ENCODE results near the gene CABLES2.
A peak's percentile ranks its signal among the peaks of the same experiment; 100 is the strongest.

CABLES2 gene, protein sequence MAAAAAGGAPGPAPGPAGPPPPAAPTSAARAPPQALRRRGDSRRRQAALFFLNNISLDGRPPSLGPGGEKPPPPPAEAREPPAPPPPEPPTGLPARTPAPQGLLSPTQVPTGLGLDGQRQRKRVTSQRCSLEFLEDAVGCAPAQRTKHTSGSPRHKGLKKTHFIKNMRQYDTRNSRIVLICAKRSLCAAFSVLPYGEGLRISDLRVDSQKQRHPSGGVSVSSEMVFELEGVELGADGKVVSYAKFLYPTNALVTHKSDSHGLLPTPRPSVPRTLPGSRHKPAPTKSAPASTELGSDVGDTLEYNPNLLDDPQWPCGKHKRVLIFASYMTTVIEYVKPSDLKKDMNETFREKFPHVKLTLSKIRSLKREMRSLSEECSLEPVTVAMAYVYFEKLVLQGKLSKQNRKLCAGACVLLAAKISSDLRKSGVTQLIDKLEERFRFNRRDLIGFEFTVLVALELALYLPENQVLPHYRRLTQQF

DNA sequence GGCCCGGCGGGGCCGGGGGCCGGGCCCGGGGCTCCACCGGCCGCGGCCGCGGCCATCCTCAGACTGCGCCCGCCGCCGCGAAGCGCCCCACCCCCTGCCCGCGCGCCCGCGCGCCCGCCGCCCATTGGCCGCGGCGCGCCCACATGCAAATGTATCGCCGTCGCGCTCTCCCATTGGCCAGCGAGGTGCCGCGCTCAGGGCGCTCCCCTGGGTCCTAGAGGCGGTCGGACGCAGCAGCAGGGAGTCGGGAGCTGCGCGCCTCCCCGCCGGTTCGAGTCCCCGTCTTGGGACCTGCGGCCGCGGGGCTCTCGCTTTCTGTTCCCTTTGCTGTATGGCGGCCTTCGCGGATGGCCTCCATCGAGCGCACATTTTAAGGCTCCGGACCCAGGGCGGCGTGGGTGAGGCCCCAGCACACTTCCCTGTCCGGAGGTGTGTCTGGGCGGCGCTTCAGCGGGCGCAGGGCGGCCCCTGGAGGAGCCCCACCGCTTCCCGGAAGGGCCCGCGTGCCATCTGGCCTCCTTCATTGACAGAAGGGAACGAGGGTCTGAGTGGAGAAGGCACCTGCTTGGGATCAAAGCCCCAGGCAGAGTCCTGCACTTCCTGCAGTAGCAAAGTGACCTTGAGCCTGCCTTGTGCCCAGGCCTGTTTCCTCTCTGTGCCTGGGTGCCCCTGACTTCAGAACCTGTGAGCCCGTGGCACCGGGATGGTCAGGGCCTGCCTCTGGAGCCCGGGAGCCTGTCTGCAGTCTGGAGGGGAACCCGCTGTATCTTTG is at the start of gene CABLES2:
CABLES2 (minus strand) TSS at position 65 of the 772 bp plus-strand sequence; CDS start at position 56, 9 bp downstream.
- peak; percentile 75 for DNase-seq

DNA sequence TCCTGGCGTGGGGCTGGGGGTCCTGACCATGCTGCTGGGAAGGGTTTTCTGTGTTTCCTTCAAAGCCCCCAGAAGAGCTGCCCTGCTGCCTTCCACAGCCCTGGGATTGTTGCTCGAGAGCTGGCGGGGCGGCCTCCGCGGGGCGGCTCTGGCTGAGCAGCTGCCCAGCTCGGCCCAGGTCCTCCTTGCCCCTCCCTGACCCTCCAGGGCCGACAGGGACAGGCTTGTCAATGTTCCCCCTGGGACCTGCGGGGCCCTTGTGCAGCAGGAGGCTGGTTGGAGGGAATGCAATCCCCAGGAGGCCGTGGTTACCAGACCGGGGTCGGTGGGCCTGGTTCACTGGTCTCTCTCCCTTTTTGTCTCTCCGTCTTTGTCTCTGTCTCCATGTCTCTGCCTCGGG is 48.8 kb upstream of the CABLES2 start:
- DNase-seq: no peak

DNA sequence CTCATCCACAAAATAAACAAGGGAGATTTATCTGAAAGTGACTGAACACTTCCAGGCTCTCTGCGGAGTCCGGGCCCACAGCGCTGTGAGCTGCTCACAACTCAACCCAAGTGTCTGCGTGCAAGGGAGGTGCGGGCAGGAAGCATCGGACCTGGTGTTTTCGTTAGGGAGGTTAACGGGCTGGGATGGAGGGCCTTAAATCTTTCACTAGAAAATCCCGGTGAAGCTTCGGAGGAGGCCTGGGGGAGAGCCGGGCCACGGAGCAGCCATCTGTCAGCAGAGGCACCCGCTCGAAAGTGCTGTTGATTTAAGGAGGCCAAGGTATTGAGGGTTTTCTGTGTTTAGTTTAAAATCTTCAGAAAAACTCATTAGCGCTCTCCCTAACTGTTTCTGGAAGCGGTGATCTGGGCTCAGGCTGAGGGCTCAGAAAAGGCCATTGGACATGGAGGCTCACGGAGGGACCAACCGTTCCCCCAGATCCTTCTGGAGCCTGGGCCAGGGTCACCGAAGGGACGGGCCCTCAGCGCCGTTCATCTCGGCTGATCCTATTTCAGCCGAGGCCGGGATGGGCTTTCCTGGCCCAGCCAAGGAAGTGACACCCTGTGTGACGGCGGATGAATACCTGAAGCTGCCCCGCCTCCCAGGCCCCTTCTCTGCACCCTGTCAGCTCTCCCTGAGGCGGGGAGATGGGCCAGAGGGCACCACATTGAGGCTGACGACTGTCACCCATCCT is 48.0 kb upstream of the CABLES2 start:
- DNase-seq: no peak

DNA sequence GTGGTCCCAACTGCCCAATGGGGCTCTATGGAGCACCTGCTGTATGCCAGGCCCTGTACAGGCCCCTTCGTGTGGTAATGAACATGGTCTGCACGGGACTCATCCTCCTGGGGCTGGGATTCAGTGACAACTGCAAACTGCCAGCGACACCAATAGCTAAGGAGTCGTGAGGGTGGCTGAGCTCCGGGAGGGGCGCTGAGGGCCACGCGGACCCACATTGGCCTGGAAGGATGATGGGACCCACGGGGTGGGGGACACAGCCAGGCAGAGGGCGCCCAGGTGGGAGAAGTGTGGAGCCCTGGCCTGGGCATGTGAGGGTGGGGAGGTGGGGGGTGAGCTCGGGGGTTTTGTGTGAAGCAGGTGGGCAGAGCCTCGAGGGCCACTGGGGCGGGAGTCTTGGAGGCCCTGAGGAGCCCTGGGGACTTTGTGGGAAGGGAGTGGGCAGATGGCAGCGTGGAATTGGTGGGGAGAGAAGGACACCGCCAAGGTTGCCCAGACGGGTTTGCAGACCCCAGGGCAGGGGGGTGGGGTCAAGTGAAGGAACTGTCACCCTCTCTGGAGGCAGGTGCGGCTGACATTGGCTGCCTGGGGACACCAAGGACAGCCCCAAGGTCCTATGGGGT is 46.2 kb upstream of the CABLES2 start:
- no peak for DNase-seq

DNA sequence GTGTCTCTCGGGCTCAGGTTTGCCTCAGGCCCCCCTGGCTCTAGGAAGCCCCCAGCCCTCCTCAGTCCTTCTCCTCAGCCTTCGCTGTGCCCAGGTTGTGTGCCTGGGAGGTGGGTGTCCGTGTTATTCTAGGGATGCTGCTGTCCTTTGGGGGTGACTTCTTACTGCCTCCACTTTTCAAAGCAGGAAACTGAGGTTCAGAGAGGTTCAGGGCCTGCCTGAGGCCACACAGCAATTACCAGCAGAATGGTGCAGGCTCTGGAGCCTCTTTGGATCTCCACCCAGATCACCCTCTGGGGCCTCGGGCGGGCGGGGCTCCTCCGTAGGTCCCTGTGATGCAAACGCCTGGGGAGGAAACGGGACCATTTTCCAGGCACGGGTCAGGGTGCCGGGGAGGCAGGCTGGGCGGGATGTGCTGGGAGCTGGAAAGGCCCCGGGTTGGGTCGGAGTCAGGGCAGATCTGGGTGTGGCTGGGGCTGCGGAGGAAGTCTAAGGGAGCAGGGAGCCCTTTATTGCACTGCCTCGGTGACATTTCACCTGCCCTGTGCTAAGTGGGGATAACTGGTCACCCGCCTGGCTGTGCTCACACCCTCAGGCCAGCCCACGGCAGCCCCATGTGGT is 45.5 kb upstream of the CABLES2 start:
- DNase-seq: no peak

DNA sequence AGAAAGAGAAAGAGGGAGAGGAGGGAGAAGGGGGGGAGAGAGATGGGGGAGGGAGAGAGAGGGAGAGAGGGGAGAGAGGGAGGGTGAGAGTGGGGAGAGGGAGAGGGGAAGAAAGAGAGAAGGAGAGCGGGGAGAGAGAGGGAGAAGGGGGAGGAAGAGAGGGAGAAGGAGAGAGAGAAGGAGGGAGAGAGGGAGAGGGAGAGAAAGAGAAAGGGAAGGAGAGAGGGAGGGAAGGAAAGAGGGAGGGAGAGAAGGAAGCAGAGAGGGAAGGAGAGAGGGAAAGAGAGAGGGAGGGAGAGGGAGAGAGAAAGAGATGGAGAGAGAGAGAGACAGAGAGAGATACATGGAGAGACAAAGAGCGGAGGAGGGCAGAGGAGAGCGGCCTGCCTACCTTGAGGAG is 44.9 kb upstream of the CABLES2 start:
- no peak for DNase-seq

DNA sequence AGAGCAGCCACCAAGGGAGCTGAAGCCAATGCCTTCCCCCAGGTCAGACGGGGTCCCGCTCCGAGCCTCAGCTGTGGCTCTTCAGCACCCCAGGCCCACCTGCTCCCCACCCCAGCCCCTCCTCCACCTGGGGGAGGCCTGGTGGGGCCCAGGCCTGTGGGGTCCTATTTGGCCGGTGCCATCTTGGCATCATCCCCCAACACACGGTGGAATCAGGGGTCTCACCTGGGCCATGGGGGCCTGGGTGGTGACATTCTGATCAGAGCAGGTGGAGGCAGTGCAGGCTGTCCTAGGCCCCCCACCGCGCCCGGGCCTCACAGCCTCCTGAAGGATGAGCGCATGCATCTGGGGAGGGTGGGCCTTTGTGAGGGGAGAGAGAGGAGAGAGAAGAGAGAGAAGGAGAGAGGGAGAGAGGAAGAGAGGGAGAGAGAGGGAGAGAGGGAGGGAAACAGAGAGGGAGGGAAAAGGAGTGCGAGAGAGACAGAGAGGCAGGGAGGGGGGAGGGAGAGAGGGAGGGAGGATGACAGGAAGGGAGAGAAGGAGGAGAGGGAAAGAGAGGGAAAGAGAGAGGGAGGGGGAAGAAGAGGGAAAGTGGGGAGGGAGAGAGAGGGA is 44.2 kb upstream of the CABLES2 start:
- DNase-seq: no peak

DNA sequence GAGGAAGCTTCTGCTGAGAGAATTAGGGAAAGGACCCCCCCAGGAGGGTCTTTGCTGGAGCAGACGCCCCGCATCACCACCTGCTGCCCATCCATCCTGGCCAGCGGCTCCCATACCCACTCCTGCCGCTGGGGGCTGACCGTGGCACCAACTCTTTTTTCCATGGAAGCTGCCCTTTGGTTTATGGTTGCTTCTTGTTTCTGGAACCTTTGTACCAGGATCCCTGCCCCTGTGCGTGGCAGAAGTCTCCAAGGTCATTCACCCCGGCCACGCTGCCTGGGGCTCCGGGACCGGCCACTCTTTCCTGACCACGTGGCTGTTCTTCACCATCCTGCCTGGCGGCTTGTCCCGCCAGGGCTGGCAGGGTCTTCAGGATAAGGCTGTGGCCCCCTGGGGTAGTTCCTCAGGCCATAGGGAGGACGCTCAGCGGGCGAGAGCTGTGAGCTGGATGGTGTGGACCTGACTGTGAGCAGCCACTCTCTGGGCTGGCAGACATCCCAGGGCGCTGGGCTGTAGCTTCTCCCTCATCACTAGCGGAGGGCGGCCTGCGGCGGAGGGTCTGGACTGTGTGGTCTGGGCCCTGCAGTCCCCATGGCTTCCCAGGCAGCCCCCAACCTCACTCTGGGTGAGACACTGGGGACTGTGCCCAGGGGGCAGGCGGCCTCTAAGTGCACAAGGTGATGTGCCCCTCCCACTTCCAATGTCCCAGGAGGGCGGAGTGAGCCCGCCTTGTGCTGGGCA is 43.0 kb upstream of the CABLES2 start:
- no peak for DNase-seq

DNA sequence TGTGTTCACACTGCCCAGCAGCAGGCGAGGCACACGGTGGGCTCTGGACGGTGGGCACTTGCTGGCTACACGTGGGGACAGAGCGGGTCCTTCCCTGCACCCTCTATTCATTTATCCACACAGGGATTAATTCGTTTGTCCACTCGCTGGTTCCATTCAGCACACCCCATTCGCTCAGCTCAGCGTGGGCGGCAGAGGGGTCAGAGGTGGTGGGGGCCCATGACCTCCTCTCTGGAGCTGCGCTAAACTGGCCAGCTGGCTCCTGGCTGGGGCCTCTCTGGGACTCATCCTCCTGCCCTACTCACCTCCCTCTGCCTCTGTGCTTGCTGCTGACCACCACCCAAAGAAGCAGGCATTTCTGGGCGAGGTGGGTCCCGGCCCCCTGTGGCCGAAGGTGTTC is 41.7 kb upstream of the CABLES2 start:
- no peak for DNase-seq

DNA sequence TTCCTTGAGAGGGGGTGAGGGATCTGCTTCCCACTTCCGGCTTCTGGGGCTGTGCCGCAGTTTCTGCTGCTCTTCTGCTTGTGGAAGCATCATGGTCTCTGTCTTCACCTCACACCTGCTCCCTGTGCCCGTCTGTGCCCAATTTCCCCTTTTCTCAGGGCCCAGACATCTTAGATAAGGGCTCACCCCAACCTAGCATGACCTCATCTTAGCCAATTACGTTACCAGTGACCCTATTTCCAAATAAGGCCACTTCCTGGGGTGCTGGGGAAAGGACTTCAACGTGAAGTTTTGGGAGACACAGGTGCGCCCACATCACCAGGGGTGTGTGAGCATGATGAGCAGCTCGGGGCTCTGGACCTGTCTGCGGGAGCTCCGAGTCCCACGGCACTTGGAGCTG is 41.0 kb upstream of the CABLES2 start:
- DNase-seq: no peak

DNA sequence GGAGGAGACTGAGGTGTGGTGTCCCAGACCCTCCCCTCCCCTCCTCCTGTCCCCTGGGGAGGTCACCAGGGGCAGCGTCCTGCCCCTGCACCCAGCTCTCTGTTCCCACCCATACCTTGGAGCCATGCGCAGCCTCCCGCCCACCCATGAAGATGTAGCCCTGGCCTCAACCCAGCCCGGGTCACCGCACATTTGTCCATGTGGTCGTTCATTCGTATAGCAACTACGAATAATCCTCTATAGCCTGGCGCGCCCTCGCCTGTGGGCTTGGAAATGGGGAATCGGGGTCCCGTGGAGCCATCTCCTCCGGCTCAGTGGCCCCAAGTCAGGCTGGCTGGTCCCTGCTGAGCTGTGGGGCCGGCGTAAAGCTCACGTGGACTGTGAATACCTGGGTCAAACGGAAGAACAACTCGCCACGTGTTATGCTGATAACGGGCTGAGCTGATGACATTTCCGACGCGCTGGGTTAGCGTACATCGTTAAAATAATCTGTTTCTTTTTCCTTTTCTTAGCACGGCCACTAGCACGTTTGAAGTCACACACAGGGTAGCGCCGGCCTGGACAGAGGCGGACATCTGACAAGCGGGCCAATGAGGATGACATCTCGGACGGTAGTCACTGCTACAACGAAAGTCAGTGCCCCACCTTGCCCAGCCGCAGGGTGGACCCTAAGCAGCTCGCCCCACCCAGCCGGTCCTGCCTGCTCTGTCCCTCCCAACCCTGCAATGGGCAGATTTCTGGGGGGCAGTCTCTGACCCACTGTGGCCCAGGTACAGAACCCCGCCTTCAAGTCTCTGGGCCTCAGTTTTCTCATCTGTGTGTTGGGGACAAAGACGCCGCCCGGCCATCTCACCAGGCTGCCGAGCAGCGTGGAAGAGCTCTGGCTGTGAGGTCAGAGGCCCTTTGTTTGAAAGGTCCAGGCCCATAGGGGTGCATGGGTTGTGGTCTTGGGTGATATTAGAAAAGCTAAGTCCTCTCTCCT is 40.1 kb upstream of the CABLES2 start:
- DNase-seq: no peak

DNA sequence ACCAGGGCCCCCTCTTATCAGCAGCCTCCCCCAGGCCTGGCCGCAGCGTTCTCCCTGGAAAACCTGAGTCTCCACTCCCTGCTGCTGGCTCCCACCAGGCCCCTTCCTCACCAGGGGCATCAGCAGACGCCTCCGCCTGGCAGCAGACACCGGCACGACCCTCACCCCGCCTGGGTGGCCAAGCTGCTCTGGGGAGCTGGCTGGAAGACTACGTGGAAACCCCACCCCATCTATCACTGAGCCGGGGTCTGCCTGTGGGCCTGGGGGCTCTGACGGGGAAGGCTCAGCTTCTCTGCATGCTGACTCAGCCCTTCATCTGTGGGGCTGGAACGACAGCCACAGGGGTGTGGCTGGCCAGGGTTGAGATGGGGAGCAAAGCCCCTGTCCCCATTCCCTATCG is 39.4 kb upstream of the CABLES2 start:
- no peak for DNase-seq

DNA sequence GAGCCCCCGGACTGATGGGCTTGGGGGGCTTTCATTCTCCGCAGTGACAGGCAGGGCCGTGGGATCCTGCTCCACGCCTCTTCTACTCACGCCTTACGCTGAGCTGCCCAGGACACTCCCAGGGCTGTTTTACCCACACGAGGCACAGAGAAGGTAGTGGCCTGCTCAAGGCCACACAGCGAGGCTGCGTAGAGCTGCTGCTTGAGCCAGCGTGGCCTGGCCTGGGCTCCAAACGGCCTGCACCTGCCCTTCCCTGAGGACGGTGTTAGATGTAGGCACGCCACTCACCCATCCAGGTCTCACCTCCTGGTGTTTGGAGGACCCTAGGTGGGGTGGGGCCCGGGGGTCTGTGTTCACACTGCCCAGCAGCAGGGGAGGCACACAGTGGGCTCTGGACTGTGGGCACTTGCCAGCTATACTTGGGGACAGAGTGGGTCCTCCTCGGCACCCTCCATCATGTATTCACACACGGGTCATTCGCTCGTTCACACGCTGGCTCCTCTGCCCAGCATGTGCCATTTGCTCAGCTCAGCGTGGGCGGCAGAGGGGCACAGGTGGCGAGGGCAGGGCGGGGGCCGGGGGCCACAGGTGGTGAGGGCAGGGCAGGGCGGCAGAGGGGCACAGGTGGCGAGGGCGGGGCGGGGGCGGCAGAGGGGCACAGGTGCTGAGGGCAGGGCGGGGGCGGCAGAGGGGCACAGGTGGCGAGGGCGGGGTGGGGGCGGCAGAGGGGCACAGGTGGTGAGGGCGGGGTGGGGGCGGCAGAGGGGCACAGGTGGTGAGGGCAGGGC is 38.7 kb upstream of the CABLES2 start:
- DNase-seq: no peak

DNA sequence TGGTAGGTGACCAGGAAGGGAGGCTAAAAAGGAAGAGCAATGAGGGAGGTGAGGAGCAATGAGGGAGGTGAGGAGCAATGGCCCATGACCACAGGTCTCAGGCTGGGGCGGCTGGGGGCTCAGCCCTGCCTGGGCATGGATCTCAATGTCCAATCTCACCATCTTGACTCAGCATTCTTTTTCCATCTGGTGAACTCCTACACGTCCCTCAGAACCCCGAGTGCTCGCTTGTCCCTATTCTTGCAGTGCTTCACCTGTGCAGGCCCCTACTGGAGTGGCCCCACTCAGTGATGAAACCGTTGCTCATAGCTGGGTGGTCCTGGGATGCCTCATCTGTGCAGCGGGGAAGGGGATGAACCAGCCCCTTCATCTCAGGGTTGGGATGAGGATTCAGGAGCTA is 37.2 kb upstream of the CABLES2 start:
- DNase-seq: no peak

DNA sequence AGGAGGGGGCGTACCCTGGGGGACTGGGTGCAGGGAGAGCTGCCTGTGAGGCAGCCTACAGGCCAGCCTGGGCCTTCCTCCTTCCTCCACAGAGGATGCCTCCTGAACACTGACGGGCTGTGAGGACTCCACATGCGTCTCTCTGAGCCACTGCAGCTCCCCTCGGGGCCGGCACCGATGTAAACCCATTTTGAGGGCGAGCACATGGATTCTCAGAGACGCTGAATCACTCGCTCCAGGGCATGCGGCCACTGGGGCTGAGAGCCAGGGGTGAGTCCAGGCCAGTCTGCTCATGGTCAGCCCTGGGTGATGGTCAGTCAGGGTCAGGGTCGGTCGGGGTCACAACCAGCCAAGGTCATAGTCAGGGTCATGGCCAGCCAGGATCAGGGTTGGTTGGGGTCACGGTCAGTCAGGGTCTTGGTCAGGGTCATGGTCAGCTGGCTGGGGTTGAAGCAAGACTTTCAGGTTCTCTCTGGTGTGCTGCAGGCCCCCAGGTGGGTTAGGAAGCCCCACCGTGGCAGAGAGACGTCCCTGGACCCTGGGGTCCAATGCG is 35.0 kb upstream of the CABLES2 start:
- no peak for DNase-seq

DNA sequence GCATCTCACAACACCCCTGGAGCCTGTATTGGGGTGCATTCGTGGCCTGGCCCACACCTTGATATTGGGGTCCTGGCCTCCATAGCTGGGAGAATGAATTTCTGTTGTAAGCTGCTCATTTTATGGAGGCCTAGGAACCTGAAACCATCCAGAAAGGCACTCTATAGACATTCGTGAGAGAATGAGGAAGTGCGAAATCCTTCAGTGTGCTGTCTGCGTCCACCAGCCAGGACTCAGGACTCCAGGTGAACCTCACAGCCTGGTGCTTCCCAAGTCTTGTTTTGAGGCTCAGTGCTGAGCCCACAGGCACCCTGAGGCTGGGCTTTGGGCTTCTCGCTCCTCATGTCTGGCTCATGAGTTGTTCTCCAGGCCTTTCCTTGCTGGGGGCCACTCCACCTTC is 32.1 kb upstream of the CABLES2 start:
- DNase-seq: no peak

DNA sequence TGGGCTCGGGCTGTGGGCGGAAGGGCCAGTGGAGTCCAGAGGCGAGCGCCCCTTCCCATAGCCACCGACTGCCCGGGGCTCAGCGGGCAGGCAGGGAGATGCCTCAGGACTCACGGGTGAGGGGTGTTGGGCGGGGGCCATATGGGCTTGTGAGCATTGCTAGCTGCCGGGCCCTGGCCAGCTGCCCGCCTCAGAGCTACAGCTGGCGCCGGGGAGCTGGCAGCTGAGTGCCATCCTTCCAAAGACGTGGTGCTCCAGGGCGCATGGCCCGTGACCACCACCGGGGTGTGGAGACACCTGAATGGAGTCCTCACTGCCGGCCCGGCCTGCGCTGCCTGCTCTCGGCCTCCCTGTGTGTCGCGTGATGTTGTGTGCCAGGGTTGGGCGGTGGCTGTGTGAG is 30.8 kb upstream of the CABLES2 start:
- no peak for DNase-seq

DNA sequence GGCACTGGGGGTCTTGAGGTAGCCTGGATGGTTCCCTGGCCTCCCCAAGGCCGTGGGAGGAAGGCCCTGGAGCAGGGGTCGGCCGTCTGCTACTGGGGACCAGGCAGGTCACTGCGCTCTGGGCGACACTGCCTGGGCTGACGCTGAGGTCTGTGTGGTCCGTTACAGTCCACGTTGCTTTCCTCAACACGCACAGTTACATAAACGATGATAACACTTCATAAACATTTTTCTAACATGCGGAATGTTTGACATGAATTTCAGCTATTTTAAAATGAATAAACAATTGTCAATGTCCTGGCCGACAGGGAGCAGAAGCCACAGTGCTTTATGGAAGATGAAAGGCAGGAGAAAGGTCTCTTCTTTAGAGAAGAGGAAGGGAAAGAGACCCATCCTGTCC is 30.4 kb upstream of the CABLES2 start:
- DNase-seq: no peak

DNA sequence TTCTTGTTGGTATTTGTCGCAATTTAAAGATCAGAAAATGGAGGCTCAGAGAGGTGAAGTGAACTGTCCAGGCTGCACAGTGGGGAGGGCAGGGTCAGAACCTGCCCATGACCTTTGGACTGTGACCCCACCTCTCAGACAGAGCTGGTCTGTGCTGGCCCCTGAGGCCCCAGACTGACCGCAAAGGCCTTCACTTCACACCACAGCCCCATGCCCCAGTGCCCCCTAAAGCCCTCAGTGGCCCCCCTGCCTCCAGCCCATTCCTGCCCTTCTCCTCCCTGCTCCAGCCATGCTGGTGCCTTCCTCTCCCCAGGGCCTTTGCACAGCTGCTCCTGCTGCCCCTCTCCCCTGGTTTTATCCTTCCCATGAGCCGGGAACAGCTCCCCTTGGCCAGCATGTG is 29.6 kb upstream of the CABLES2 start:
- DNase-seq: no peak

Measured in GF-D8 (cell line).